ENCODE data around the gene RPS27A. TPM values are rescaled to one million over a fixed set of nuclear protein-coding genes. Genes with fewer than 3 reads are reported as not detected.
"Not testable (repeated sequence)": the region's sequence is repeated elsewhere in the genome, so short reads cannot be mapped to it uniquely, and the experiment has no call there.

The RPS27A gene
- total RNA-seq, 1 experiment from 2014 or later, result 853 TPM

GRCh38 chr2:55236992-55237543 is 4.6 kb downstream of the RPS27A start:
- TF ChIP-seq CTCF (IDR thresholded peaks at IDR 0.05) (no peak), SIN3A (IDR thresholded peaks at IDR 0.05; ENCODE audit: borderline replicate concordance, insufficient read depth, low read depth, low read length) (no peak), POLR2AphosphoS5 (IDR thresholded peaks at IDR 0.05; ENCODE audit: low read depth, low read length) (peak; percentile 76; the same call in 1 of the 2 replicates), REST (IDR thresholded peaks at IDR 0.05; ENCODE audit: insufficient read depth in 1 of 2, low read depth in 2 of 2, low read length in 1 of 2) (no peak), TCF7L2 (IDR thresholded peaks at IDR 0.05; ENCODE audit: low read depth, low read length) (no peak)
- intact Hi-C loops (cut with micrococcal nuclease; ENCODE audit: unreplicated experiment), result no loop called here
- no peak for ATAC-seq
- no peaks in the 10 kb centered on the region for H3K9me3 ChIP-seq (ENCODE audit: control insufficient read depth, insufficient read depth, low read depth, low read length)
- DNase-seq (ENCODE audit: low read depth, low spot score), result no peak
- no peak overlapping the region for H3K4me3 ChIP-seq (ENCODE audit: low read depth in 2 of 2, low read length in 2 of 2)
- CTCF ChIA-PET, result no interaction called here
- H3K36me3 ChIP-seq (ENCODE audit: control insufficient read depth, insufficient read depth, low read length), result peaks cover 41% of the 10 kb centered on the region
- POLR2A ChIA-PET, result interaction anchor here (1.3 kb wide), 1 partner anchor 31 kb away, joined by 3 read pairs; no protein-coding TSS in a partner anchor
- in situ Hi-C loops (cut with HindIII; ENCODE audit: low pct_unique_long_range_greater_than_20kb, low sequenced_read_pairs), result no loop called here
- no TSS peak for BruUV-seq (replicated peaks)
- peaks cover 23% of the 10 kb centered on the region for H3K4me1 ChIP-seq (ENCODE audit: control insufficient read depth, insufficient read depth, low read length)
- H3K27me3 ChIP-seq (ENCODE audit: control insufficient read depth, insufficient read depth, low read length), result no peaks in the 10 kb centered on the region
- no peak overlapping the region for H3K27ac ChIP-seq (ENCODE audit: low read length)

GRCh38 chr2:55239656-55240222 is 7.3 kb downstream of the RPS27A start:
- H3K27ac ChIP-seq (ENCODE audit: low read length), result no peak overlapping the region
- H3K4me3 ChIP-seq (ENCODE audit: low read depth in 2 of 2, low read length in 2 of 2), result no peak overlapping the region
- intact Hi-C loops (cut with micrococcal nuclease; ENCODE audit: unreplicated experiment), result no loop called here
- peaks cover 32% of the 10 kb centered on the region for H3K36me3 ChIP-seq (ENCODE audit: control insufficient read depth, insufficient read depth, low read length)
- H3K4me1 ChIP-seq (ENCODE audit: control insufficient read depth, insufficient read depth, low read length), result peaks cover 13% of the 10 kb centered on the region
- no peak for ATAC-seq
- TSS peak; percentile 18 for BruUV-seq (replicated peaks)
- no peak for DNase-seq (ENCODE audit: low read depth, low spot score)
- ChIA-PET POLR2A (interaction anchor here (0.6 to 1.0 kb wide), 2 partner anchors 28 to 32 kb away, joined by 3 read pairs; no protein-coding TSS in a partner anchor), CTCF (no interaction called here)
- TF ChIP-seq POLR2AphosphoS5 (IDR thresholded peaks at IDR 0.05; ENCODE audit: low read depth, low read length) (no peak), TCF7L2 (IDR thresholded peaks at IDR 0.05; ENCODE audit: low read depth, low read length) (no peak), REST (IDR thresholded peaks at IDR 0.05; ENCODE audit: insufficient read depth in 1 of 2, low read depth in 2 of 2, low read length in 1 of 2) (no peak), SIN3A (IDR thresholded peaks at IDR 0.05; ENCODE audit: borderline replicate concordance, insufficient read depth, low read depth, low read length) (no peak), CTCF (IDR thresholded peaks at IDR 0.05) (no peak)
- in situ Hi-C loops (cut with HindIII; ENCODE audit: low pct_unique_long_range_greater_than_20kb, low sequenced_read_pairs), result no loop called here
- no peaks in the 10 kb centered on the region for H3K9me3 ChIP-seq (ENCODE audit: control insufficient read depth, insufficient read depth, low read depth, low read length)
- no peaks in the 10 kb centered on the region for H3K27me3 ChIP-seq (ENCODE audit: control insufficient read depth, insufficient read depth, low read length)

- CTCF ChIA-PET, result interaction anchor here (0.7 kb wide), 1 partner anchor 18 kb away, joined by 6 read pairs; no protein-coding TSS in a partner anchor
- ATAC-seq; BruUV-seq (replicated peaks); intact Hi-C loops (cut with micrococcal nuclease; ENCODE audit: unreplicated experiment); H3K4me1 ChIP-seq (ENCODE audit: control insufficient read depth, insufficient read depth, low read length); in situ Hi-C loops (cut with HindIII; ENCODE audit: low pct_unique_long_range_greater_than_20kb, low sequenced_read_pairs); DNase-seq (ENCODE audit: low read depth, low spot score); H3K27ac ChIP-seq (ENCODE audit: low read length); H3K4me3 ChIP-seq (ENCODE audit: low read depth in 2 of 2, low read length in 2 of 2); H3K27me3 ChIP-seq (ENCODE audit: control insufficient read depth, insufficient read depth, low read length); POLR2A ChIA-PET; H3K9me3 ChIP-seq (ENCODE audit: control insufficient read depth, insufficient read depth, low read depth, low read length): not testable (repeated sequence)
- peaks cover 17% of the 10 kb centered on the region; the same call in 1 of the 2 replicates for H3K36me3 ChIP-seq (ENCODE audit: control insufficient read depth, insufficient read depth, low read length)
Observed at GRCh38 chr2:55241582-55241981, 9.1 kb downstream of the RPS27A start.
